Transverse colon (tissue), 4 donors: Measurements from ENCODE around the gene MST1R.
A peak's percentile ranks its signal among the peaks of the same experiment; 100 is the strongest.

Experiments
- POLR2A ChIP-seq: fragments of 450-650 bp; IDR thresholded peaks from one replicate; pipeline ENCODE4 v1.6.1; 2016; ENCODE audit warnings: antibody characterized with exemption, mild to moderate bottlenecking, moderate library complexity
- POLR2AphosphoS5 ChIP-seq, 3 donors: sonication (generic); formaldehyde crosslinking; IDR thresholded peaks; one replicate each; pipeline ENCODE4 v1.6.1; 2016; ENCODE audit warnings: antibody characterized with exemption in 3 of 3
- TF ChIP-seq, protein P1 (sequence below), 5 experiments: fragments of 200-600 bp in 3 of 5; fragments of 450-650 bp in 2 of 5; sonication (generic) in 3 of 5; IDR thresholded peaks; 1 replicate in 2 of 5; 2 replicates in 3 of 5; pipeline ENCODE4 v1.5.1; 2016 to 2017; ENCODE audit warnings: antibody characterized with exemption in 5 of 5, inconsistent platforms in 3 of 5, mild to moderate bottlenecking in 2 of 5, moderate library complexity in 1 of 5

DNA sequence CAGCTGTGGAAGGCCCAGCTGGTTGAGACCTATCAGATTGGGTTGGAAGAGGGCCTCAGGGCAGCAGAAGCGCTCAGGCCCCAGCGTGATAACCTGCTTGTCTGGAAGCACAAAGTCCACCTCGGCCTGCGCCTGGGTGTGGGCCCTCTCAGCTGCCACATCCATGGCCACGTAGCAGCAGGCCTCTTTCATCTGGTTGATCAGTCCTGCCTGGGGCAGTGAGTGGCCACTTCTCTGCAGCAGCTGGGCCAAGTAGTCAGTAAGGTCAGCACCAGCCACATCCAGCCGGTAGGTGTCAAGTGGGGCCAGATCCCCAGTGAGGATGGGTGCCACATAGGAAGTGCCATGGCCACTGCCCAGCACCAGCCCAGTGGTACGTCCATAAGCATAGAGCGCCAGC is 30.1 kb downstream of the MST1R start:
- no peak for TF ChIP-seq POLR2A
- TF ChIP-seq, protein P1, sequence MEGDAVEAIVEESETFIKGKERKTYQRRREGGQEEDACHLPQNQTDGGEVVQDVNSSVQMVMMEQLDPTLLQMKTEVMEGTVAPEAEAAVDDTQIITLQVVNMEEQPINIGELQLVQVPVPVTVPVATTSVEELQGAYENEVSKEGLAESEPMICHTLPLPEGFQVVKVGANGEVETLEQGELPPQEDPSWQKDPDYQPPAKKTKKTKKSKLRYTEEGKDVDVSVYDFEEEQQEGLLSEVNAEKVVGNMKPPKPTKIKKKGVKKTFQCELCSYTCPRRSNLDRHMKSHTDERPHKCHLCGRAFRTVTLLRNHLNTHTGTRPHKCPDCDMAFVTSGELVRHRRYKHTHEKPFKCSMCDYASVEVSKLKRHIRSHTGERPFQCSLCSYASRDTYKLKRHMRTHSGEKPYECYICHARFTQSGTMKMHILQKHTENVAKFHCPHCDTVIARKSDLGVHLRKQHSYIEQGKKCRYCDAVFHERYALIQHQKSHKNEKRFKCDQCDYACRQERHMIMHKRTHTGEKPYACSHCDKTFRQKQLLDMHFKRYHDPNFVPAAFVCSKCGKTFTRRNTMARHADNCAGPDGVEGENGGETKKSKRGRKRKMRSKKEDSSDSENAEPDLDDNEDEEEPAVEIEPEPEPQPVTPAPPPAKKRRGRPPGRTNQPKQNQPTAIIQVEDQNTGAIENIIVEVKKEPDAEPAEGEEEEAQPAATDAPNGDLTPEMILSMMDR (IDR thresholded peaks at IDR 0.05) = peak in 1 of 5 experiments; percentile 35
- peak in 2 of 3 donors; percentile 18 to 46 for TF ChIP-seq POLR2AphosphoS5 (IDR thresholded peaks at IDR 0.05)
